NCI-H128 (cell line): ENCODE data around the gene SEPTIN8.
"Not testable (repeated sequence)": the region's sequence is repeated elsewhere in the genome, so short reads cannot be mapped to it uniquely, and the experiment has no call there.

Experiments used
- DNase-seq: peaks from one replicate; lab custom pipeline; 2025; ENCODE audit not compliant: unreplicated experiment; lab: John Stamatoyannopoulos, UW

Gene SEPTIN8

GRCh38 chr5:132812781-132813598, 36.0 kb upstream of the SEPTIN8 start, which contains the start of gene SOWAHA:
Gene SOWAHA, plus strand, starts transcription at chr5:132813302. Its CDS starts 320 bp downstream, at chr5:132813622.
- DNase-seq: peak; percentile 22

- DNase-seq: no peak
Observed at GRCh38 chr5:132812123-132812765, 35.2 kb upstream of the SEPTIN8 start.

GRCh38 chr5:132810605-132811004, 33.6 kb upstream of the SEPTIN8 start:
- DNase-seq: no peak

GRCh38 chr5:132808866-132809265, 31.8 kb upstream of the SEPTIN8 start:
- DNase-seq: no peak

DNA sequence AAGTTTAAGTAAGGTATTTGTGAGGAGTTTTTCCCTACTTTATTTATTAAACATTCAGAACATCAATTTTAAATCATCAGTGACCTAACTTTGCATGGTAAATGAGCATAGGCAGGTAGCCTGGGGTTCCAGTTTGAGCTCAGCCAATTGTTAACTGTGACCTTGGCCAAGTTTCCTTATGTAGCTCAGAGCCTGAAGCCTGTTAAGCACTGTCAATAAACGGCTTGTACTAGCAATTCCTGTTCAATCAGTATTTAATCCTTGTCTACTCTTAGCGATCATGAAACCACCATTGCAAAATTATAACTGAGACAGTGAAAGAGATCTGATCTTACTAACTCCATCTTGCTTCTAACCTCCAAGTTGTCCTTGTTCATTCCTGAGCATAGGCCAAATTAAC, 31.4 kb upstream of the SEPTIN8 start:
- DNase-seq: no peak

DNA sequence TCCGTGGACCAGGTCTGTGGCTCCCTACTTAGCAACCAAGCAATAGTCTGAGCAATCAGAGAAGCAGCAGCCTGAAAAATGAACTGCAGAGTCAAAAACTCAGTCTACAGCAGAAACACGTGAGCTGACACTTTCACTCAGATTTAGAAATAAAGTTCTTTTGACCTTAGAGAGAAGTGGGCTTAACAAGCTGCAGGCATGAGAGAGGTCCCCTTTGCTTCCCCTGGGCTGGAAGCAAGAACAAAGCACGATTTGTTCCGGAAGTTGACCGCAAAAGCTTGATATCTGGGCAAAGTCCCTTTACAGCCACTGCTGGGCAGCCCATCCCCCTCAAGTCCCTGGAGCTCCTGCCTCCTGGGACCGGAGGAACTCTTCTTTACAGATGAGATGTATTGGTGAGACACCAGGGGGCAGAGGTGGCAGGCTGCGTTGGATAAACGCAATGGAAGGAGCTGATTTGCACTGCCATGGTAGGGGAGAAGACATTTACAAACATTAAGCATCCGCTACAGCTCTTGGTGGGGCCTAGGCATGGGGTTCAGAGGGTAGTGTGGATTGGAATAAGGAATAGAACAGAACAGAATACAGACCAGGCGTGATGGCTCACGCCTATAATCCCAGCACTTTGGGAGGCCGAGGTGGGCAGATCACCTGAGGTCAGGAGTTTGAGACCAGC, 30.3 kb upstream of the SEPTIN8 start:
- no peak for DNase-seq

GRCh38 chr5:132806804-132807162, 29.7 kb upstream of the SEPTIN8 start:
- not testable (repeated sequence) for DNase-seq

GRCh38 chr5:132805872-132806271, 28.8 kb upstream of the SEPTIN8 start:
- DNase-seq: not testable (repeated sequence)

DNA sequence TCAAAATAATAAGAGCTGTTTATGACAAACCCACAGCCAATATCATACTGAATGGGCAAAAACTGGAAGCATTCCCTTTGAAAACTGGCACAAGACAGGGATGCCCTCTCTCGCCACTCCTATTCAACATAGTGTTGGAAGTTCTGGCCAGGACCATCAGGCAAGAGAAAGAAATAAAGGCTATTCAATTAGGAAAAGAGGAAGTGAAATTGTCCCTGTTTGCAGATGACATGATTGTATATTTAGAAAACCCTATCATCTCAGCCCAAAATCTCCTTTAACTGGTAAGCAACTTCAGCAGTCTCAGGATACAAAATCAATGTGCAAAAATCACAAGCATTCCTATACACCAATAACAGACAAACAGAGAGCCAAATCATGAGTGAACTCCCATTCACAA, 27.2 kb upstream of the SEPTIN8 start:
- DNase-seq: not testable (repeated sequence)

DNA sequence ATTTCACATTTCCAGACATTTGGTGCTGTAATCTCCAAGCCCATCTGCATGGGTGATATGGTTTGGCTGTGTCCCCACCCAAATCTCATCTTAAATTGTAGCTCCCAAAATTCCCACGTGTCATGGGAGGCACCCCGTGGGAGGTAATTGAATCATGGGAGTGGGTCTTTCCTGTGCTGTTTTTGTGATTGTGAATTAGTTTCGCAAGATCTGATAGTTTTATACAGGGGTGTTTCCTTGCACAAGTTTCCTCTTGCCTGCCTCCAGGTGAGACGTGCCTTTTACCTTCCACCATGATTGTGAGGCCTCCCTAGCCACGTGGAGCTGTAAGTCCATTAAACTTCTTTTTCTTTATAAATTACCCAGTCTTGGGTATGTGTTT, 25.6 kb upstream of the SEPTIN8 start:
- DNase-seq: not testable (repeated sequence)

GRCh38 chr5:132802044-132802684, 25.1 kb upstream of the SEPTIN8 start:
- DNase-seq: no peak

- DNase-seq: no peak
Observed at GRCh38 chr5:132800545-132800944, 23.5 kb upstream of the SEPTIN8 start.

DNA sequence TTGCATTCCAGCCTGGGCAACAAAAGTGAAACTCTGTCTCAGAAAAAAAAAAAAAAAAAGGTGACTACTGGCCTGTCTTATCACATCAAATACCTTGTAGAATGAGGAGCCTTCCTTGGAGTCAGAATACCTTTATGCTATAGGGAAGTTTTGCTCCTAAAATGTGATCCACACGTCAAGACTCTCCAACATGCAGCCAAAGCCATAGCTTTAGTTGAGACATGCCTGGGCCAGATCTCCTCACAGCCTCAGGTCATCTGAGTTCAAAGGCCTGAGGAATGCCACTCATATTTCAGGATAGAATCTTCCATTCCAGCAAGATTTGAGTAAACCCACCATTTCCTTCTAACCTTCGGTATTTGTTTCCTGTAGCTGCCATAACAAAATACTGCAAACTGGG, 22.4 kb upstream of the SEPTIN8 start:
- no peak for DNase-seq

DNA sequence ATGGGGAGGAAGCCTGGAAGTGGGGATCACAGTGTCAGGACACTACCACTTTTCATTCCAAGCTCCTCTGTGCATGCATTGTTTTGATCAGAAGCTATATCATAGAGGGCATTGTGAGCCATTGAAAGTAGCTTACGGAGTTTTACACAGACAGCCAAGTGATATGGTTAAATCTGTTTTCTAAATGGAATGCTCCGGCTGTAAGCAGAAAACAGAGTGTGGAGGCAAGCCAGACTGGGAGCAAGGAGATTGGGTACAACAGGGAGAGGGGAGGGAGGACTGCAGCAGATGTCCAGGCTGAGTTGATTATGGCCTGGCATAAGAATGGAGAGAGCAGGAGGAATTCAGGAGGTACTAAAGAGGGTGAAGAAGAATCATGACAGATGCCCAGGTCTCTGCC, 20.6 kb upstream of the SEPTIN8 start:
- no peak for DNase-seq

DNA sequence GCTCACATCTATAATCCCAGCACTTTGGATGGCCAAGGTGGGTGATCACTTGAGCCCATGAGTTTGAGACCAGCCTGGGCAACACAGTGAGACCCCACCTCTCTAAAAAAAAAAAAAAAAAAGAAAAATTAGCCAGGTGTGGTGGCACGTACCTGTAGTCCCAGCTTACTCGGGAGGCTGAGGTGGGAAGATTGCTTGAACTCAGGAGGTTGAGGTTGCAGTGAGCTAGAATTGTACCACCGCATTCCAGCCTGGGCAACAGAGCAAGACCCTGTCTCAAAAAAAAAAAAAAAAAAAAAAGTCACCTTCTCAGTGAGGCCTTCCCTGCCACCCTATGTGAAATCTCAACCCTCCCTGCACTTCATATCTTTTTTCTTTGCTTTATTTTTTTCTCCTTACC, 14.0 kb upstream of the SEPTIN8 start:
- no peak for DNase-seq

- DNase-seq: no peak
Observed at GRCh38 chr5:132790201-132790865, 13.3 kb upstream of the SEPTIN8 start.

- no peak for DNase-seq
Observed at GRCh38 chr5:132788990-132789886, 12.2 kb upstream of the SEPTIN8 start.

GRCh38 chr5:132788508-132788907, 11.5 kb upstream of the SEPTIN8 start:
- no peak for DNase-seq

DNA sequence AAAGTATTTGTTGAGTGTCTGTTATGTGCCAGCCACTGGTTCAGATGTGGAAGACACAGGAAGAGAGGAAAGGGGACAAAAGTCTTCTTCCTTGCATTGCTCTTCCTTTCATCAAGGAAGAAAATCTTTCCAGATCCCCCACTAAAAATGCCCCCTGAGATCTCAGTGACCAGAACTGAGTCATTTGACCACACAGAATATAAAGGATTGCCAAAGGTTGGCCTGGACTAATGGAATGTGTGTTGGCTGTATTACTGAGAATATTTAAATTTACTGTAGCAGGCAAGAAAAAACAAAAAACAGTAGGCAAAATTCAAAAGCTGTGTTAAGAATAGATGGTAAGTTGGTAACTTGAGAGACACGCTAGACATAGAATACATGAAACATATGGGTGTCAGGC, 10.0 kb upstream of the SEPTIN8 start:
- DNase-seq: no peak

DNA sequence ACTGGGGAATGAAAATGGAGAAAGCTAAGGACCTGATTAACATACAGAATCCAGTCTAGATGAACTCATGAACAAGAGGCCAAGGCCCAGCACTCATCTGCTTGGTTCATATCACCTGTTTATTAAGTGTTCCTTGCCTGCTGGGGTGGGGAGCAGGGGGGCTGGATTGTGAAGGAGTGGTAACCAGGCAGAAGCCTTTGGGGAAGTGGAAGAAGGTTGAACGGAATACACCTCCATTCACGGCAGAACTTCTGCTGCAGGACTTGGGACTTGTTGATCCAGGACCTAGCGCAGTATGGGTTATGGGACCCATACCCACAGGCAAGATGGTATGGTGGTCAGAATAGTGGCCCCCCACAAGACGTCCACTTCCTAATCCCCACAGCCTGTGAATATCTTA, 8.8 kb upstream of the SEPTIN8 start:
- no peak for DNase-seq
